Stomach (tissue), 9 donors: Measurements from ENCODE around the gene TMEM205. TPM values are rescaled to one million over a fixed set of nuclear protein-coding genes. Genes with fewer than 3 reads are reported as not detected.
A peak's percentile ranks its signal among the peaks of the same experiment; 100 is the strongest.

Source experiments
- DNase-seq, 2 donors: peaks; one replicate each; pipeline versions ENCODE4 v3.0.0 to v3.0.0-alpha.2; 2013 to 2019
- H3K27ac ChIP-seq, 5 donors: fragments of 200-600 bp in 4 of 5; sonication (generic) in 4 of 5; one replicate each; pipeline ENCODE4 v1.5.1; 2013 to 2019; ENCODE audit warnings: mild to moderate bottlenecking in 1 of 5, moderate library complexity in 1 of 5
- H3K27me3 ChIP-seq, 3 donors: fragments of 200-600 bp; sonication (generic); one replicate each; pipeline ENCODE4 v1.5.1; 2017 to 2019; ENCODE audit warnings: mixed run types in 1 of 3
- H3K36me3 ChIP-seq, 4 donors: fragments of 200-600 bp; sonication (generic); 1 replicate in 3 of 4; 2 replicates in 1 of 4; pipeline ENCODE4 v1.5.1; 2016 to 2019
- H3K4me1 ChIP-seq, 4 donors: fragments of 200-600 bp; sonication (generic); one replicate each; pipeline ENCODE4 v1.5.1; 2016 to 2019
- H3K4me3 ChIP-seq, 4 donors: fragments of 200-600 bp; sonication (generic) in 3 of 4; one replicate each; pipeline ENCODE4 v1.5.1; 2016 to 2019; ENCODE audit warnings: mild to moderate bottlenecking in 1 of 4
- H3K9me3 ChIP-seq, 4 donors: fragments of 200-600 bp; sonication (generic); one replicate each; pipeline ENCODE4 v1.5.1; 2016 to 2019
- CTCF ChIP-seq, 7 experiments: fragments of 450-650 bp in 4 of 7; fragments of 200-600 bp in 3 of 7; sonication (generic) in 3 of 7; IDR thresholded peaks; one replicate each; pipeline ENCODE4 v1.5.1; 2016 to 2019; ENCODE audit warnings: antibody characterized with exemption in 7 of 7, control low read depth in 2 of 7, mild to moderate bottlenecking in 1 of 7
- EP300 ChIP-seq: sonication (generic); formaldehyde crosslinking; IDR thresholded peaks from one replicate; pipeline ENCODE4 v1.6.1; 2017; ENCODE audit warnings: antibody characterized with exemption
- POLR2A ChIP-seq, 4 donors: fragments of 450-650 bp; IDR thresholded peaks; one replicate each; pipeline ENCODE4 v1.6.1; 2016; ENCODE audit warnings: antibody characterized with exemption in 4 of 4, control low read depth in 2 of 4, mild to moderate bottlenecking in 1 of 4, moderate library complexity in 1 of 4
- POLR2AphosphoS5 ChIP-seq, 3 donors: sonication (generic); formaldehyde crosslinking; IDR thresholded peaks; one replicate each; pipeline ENCODE4 v1.6.1; 2016; ENCODE audit warnings: antibody characterized with exemption in 3 of 3
- WGBS, 5 donors: extraction: QIAGEN DNeasy Blood & Tissue Kit in 3 of 5; methylation state at CpG; one replicate each; pipeline versions ENCODE4 v1.1.5 to v1.1.7; 2013 to 2018; 5-methylcytosine and 5-hydroxymethylcytosine counted together
- intact Hi-C: fragments of 100-400 bp; cut with DNase I; formaldehyde crosslinking; loops from one replicate; pipeline ENCODE4 v1.15.1; 2023; ENCODE audit warnings: low total_unique reads
- polyA plus RNA-seq, 3 donors: library from polyadenylated mRNA; stranded (reverse); fragments of 200-250 nt; gene quantifications; one replicate each; pipeline ENCODE4 v1.2.3, GENCODE V29; 2013
- total RNA-seq, 5 donors: library from RNA; depleted of rRNA; stranded (reverse); fragments of >200 nt; gene quantifications; one replicate each; pipeline versions ENCODE4 v1.1.0 to v1.2.3, GENCODE V29; 2014 to 2016
- donor health status: healthy with polysubstance abuse.
- donor health status: Bipolar disorder and iron deficiency.
- donor health status: healthy.

TMEM205 gene
- total and polyA plus RNA-seq, 8 donors = 5.8 to 169 (median 66.5) TPM

- Histone ChIP-seq H3K4me1 (peaks cover 0 to 41% (median 10%) of the 10 kb centered on the region in 4 donors), H3K9me3 (no peaks in the 10 kb centered on the region), H3K36me3 (no peaks in the 10 kb centered on the region), H3K27me3 (no peaks in the 10 kb centered on the region), H3K27ac (peak overlapping the region in 3 of 5 donors; percentile 40 to 52 (median 49)), H3K4me3 (no peak overlapping the region)
- 46 to 58% (median 51%) methylated on average over 7 of the region's 7 CpGs for WGBS, 5 donors
- no peak for TF ChIP-seq CTCF (IDR thresholded peaks at IDR 0.05)
- TF ChIP-seq EP300 = no peak
- DNase-seq = no peak
- intact Hi-C loops = loop anchor here (10.0 kb wide), 1 partner anchor 149 kb away; no protein-coding TSS in a partner anchor
These were observed 49.8 kb downstream of the TMEM205 start for GRCh38 chr19:11296264-11296663.

GRCh38 chr19:11295665-11296245 lies 50.3 kb downstream of the TMEM205 start, which contains the start of gene TSPAN16:
Gene TSPAN16 (plus strand): TSS chr19:11296160. CDS start chr19:11296298, 138 bp downstream.
- no peak for DNase-seq
- intact Hi-C loops = loop anchor here (10.0 kb wide), 1 partner anchor 149 kb away; no protein-coding TSS in a partner anchor
- Histone ChIP-seq H3K36me3 (no peaks in the 10 kb centered on the region), H3K4me3 (no peak within 1 kb of the TSS), H3K27ac (peak within 1 kb of the TSS in 3 of 5 donors; percentile 40 to 52 (median 49)), H3K9me3 (no peaks in the 10 kb centered on the region), H3K4me1 (peaks cover 0 to 41% (median 10%) of the 10 kb centered on the region in 4 donors), H3K27me3 (no peaks in the 10 kb centered on the region)
- no peak for TF ChIP-seq POLR2AphosphoS5 (IDR thresholded peaks at IDR 0.05)
- TF ChIP-seq CTCF (IDR thresholded peaks at IDR 0.05) = no peak
- no peak for TF ChIP-seq POLR2A (IDR thresholded peaks at IDR 0.05)
- TF ChIP-seq EP300 = no peak
- WGBS, 5 donors = 63 to 86% (median 75%) methylated on average over 6 to 8 of the region's 8 CpGs

DNA sequence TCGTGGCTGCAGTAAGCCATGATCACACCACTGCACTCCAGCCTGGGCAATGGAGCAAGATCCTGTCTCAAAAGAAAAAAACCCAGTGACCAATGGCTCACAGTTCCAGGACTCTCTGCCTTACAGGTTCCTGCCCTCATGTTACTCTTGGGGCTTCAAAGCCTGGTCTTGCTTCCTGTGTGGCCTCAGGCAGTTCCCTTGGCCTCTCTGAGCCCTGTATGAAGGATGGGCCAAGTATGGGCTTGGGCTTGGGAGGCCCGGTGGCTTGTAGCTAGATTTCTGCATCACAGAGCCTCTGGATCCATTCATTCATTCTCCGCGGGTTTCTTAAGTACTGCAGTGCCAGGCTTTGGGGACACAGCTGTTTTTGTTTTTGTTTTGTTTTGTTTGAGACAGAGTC lies 50.9 kb downstream of the TMEM205 start:
- TF ChIP-seq CTCF (IDR thresholded peaks at IDR 0.05) = no peak
- TF ChIP-seq EP300 = no peak
- no peak for TF ChIP-seq POLR2AphosphoS5 (IDR thresholded peaks at IDR 0.05)
- TF ChIP-seq POLR2A (IDR thresholded peaks at IDR 0.05) = no peak
- no peak overlapping the region for H3K4me3 ChIP-seq
- H3K27me3 ChIP-seq = no peaks in the 10 kb centered on the region
- H3K36me3 ChIP-seq = no peaks in the 10 kb centered on the region
- WGBS, 5 donors = 77 to 90% (median 86%) methylated on average over 4 of the region's 4 CpGs
- no peak overlapping the region for H3K27ac ChIP-seq
- DNase-seq = no peak
- intact Hi-C loops = loop anchor here (10.0 kb wide), 1 partner anchor 150 kb away; no protein-coding TSS in a partner anchor
- H3K4me1 ChIP-seq = peaks cover 0 to 41% (median 10%) of the 10 kb centered on the region in 4 donors
- no peaks in the 10 kb centered on the region for H3K9me3 ChIP-seq

GRCh38 chr19:11293433-11294389 lies 52.4 kb downstream of the TMEM205 start:
- peak overlapping the region; percentile 5 to 28 (median 20) for H3K4me3 ChIP-seq
- WGBS, 5 donors = 3 to 6% (median 4%) methylated on average over 31 to 41 of the region's 41 CpGs
- H3K27me3 ChIP-seq = no peaks in the 10 kb centered on the region
- DNase-seq = peak; percentile 94 to 98
- H3K9me3 ChIP-seq = no peaks in the 10 kb centered on the region
- no peaks in the 10 kb centered on the region for H3K36me3 ChIP-seq
- peaks cover 0 to 41% (median 10%) of the 10 kb centered on the region in 4 donors for H3K4me1 ChIP-seq
- TF ChIP-seq CTCF (IDR thresholded peaks at IDR 0.05) (peak in 6 of 7 experiments; percentile 78 to 100 (median 98)), POLR2AphosphoS5 (IDR thresholded peaks at IDR 0.05) (peak; percentile 43 to 81 (median 45)), EP300 (no peak), POLR2A (IDR thresholded peaks at IDR 0.05) (no peak)
- intact Hi-C loops = loop anchor here (10.0 kb wide), 1 partner anchor 151 kb away; no protein-coding TSS in a partner anchor
- H3K27ac ChIP-seq = peak overlapping the region in 4 of 5 donors; percentile 10 to 61 (median 46)
